KMS-11 (cell line): Measurements from ENCODE around the gene SPTLC3.

Experiments used
- H2AFZ ChIP-seq: fragments of 200-600 bp; sonication (generic); 2 replicates; pipeline ENCODE4 v1.6.1; 2016; ENCODE audit warnings: antibody characterized with exemption, mixed run types, low read depth
- H3K27ac ChIP-seq: fragments of 200-600 bp; sonication (generic); 2 replicates; pipeline ENCODE4 v1.6.1; 2016; ENCODE audit warnings: mild to moderate bottlenecking, mixed run types
- H3K27me3 ChIP-seq: fragments of 200-600 bp; sonication (generic); 2 replicates; pipeline ENCODE4 v1.6.1; 2017; ENCODE audit warnings: mild to moderate bottlenecking, low read depth, mixed run types, moderate library complexity; ENCODE audit not compliant: insufficient read depth
- H3K36me3 ChIP-seq: fragments of 200-600 bp; sonication (generic); 2 replicates; pipeline ENCODE4 v1.6.1; 2017; ENCODE audit warnings: mild to moderate bottlenecking, mixed run types; ENCODE audit not compliant: insufficient read depth
- H3K4me1 ChIP-seq: fragments of 200-600 bp; sonication (generic); 2 replicates; pipeline ENCODE4 v1.6.1; 2016; ENCODE audit warnings: mild to moderate bottlenecking, low read depth, mixed run types; ENCODE audit not compliant: poor library complexity, severe bottlenecking
- H3K4me2 ChIP-seq: fragments of 200-600 bp; sonication (generic); 2 replicates; pipeline ENCODE4 v1.7.0; 2016; ENCODE audit warnings: mild to moderate bottlenecking, mixed run types
- H3K4me3 ChIP-seq: fragments of 200-600 bp; sonication (generic); IDR thresholded peaks from 2 replicates; pipeline ENCODE4 v1.6.1; 2017; ENCODE audit warnings: low read depth, low read length, mixed read lengths; ENCODE audit not compliant: insufficient read depth
- H3K79me2 ChIP-seq: fragments of 200-600 bp; sonication (generic); 2 replicates; pipeline ENCODE4 v1.6.1; 2016; ENCODE audit warnings: low read depth, mixed run types; ENCODE audit not compliant: insufficient read depth
- H3K9ac ChIP-seq: fragments of 200-600 bp; sonication (generic); 2 replicates; pipeline ENCODE4 v1.6.1; 2016; ENCODE audit warnings: mild to moderate bottlenecking, mixed run types
- H4K20me1 ChIP-seq: fragments of 200-600 bp; sonication (generic); 2 replicates; pipeline ENCODE4 v1.6.1; 2016; ENCODE audit warnings: mild to moderate bottlenecking, mixed run types; ENCODE audit not compliant: insufficient read depth
- TF ChIP-seq, protein P1 (sequence below): fragments of 200-600 bp; sonication (generic); conservative IDR thresholded peaks from 2 replicates; pipeline ENCODE4 v1.6.1; 2017; ENCODE audit warnings: low read depth, mild to moderate bottlenecking, antibody characterized with exemption, low read length, moderate library complexity, mixed read lengths

SPTLC3 gene

DNA sequence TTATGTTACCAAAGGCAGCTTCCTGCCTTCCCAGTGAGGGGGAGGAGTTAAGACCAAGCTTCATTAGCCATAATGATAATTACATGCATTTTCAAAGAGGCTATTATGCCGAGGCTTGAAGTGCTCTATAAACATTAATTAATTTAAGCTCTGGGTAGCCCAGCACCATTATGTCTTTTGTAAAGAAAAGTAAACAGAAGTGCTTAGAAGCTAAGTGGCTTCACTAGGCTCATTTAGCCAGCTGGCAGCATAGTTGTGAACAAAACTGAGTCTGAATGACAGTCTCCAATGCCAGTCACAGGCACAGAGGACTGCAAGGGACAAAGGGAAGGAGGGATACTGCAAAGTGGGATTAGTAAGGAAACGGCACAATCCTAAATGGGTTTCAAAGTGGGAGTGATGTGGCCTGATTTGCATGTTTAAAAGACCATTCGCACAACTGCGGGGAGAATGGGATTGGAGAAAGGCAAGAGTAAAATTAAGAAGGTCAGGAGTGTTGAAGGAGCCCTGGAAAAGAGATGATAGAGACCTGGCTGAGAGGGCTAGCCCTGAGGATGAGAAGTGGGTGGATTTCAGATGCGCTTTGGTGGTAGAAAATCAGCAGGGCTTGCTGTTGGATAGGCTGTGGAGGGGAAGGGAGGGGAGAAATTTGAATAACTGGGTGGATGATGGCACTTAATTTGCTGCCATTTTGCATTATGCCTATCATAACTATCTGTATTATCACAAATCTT lies 192.2 kb downstream of the SPTLC3 start:
- no peaks in the 10 kb centered on the region for H3K36me3 ChIP-seq
- no peaks in the 10 kb centered on the region for H3K27me3 ChIP-seq
- H3K27ac ChIP-seq: no peak overlapping the region
- H3K4me2 ChIP-seq: no peak overlapping the region
- no peaks in the 10 kb centered on the region for H4K20me1 ChIP-seq
- no peaks in the 10 kb centered on the region for H3K4me1 ChIP-seq
- no peak overlapping the region for H3K9ac ChIP-seq
- TF ChIP-seq, protein P1, sequence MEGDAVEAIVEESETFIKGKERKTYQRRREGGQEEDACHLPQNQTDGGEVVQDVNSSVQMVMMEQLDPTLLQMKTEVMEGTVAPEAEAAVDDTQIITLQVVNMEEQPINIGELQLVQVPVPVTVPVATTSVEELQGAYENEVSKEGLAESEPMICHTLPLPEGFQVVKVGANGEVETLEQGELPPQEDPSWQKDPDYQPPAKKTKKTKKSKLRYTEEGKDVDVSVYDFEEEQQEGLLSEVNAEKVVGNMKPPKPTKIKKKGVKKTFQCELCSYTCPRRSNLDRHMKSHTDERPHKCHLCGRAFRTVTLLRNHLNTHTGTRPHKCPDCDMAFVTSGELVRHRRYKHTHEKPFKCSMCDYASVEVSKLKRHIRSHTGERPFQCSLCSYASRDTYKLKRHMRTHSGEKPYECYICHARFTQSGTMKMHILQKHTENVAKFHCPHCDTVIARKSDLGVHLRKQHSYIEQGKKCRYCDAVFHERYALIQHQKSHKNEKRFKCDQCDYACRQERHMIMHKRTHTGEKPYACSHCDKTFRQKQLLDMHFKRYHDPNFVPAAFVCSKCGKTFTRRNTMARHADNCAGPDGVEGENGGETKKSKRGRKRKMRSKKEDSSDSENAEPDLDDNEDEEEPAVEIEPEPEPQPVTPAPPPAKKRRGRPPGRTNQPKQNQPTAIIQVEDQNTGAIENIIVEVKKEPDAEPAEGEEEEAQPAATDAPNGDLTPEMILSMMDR: no peak
- no peak overlapping the region for H3K4me3 ChIP-seq
- H2AFZ ChIP-seq: no peak overlapping the region
- no peaks in the 10 kb centered on the region for H3K79me2 ChIP-seq

DNA sequence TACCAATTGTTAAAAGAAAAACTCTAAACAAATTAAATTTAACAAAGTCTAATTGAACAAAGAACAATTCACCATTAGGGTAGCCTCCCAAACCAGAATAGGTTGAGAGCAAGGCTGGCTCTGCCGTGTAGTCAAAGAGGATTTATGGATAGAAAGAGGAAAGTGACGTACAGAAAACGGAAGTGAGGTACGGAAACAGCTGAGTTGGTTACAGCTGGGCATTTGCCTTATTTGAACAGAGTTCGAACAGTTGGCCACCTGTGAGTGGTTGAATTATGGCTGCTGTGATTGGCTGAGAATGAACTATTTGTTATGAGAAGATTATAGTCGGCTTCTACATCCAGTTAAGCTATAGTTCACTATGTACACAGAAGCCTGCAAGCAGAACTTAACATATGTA lies 193.8 kb downstream of the SPTLC3 start:
- Histone ChIP-seq H3K4me2 (no peak overlapping the region), H3K4me1 (no peaks in the 10 kb centered on the region), H2AFZ (no peak overlapping the region), H3K27ac (no peak overlapping the region), H4K20me1 (no peaks in the 10 kb centered on the region), H3K9ac (no peak overlapping the region), H3K4me3 (no peak overlapping the region), H3K36me3 (no peaks in the 10 kb centered on the region), H3K27me3 (no peaks in the 10 kb centered on the region), H3K79me2 (no peaks in the 10 kb centered on the region)
- TF ChIP-seq, protein P1: no peak

DNA sequence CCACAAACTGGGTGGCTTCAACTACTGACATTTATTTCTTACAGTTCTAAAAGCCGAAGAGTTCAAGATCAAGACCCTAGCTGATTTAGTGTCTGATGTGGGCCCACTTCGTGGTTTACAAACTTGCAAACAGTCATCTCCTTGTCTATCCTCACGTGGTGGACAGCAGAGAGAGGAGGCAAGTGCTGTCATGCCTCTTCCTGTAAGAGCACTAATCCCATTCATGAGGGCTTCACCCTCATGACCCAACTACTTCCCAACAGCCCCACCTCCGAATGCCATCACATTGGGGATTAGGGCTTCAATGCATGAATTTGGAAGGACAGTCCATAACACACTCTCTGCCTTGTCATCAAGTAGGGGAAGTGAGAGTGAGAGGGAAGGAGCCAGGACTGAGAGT lies 196.7 kb downstream of the SPTLC3 start:
- TF ChIP-seq, protein P1: no peak
- Histone ChIP-seq H3K36me3 (no peaks in the 10 kb centered on the region), H3K4me3 (no peak overlapping the region), H2AFZ (no peak overlapping the region), H3K27me3 (no peaks in the 10 kb centered on the region), H3K27ac (no peak overlapping the region), H3K79me2 (no peaks in the 10 kb centered on the region), H4K20me1 (no peaks in the 10 kb centered on the region), H3K9ac (no peak overlapping the region), H3K4me1 (no peaks in the 10 kb centered on the region), H3K4me2 (no peak overlapping the region)

DNA sequence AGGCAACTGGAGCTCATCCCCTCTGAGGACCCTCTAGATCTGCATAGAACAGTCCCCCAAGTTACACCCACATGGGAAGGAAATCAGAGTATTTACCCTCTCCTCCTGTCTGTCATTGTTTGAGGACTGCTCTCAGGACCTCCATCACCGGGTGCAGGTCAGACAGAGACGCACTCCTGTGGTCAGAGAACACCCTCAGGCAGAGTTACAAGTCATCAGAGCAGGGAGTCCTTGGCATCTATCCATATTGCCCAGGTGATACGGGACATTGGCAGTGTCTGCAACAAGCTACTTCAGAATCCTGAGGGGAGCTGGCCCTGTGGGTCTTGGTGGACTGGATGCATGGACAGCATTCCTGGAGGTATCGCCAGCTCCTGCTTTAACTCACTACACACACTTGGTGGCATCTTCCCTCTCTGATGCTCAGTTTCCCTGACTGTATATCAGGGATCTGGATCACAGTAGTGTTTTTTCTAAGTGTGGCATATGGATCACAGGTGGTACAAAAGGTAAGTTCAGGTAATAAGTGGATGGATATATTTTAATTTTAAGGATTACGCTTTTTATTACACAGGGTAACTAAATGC lies 197.2 kb downstream of the SPTLC3 start:
- Histone ChIP-seq H3K27ac (no peak overlapping the region), H3K4me1 (no peaks in the 10 kb centered on the region), H3K4me2 (no peak overlapping the region), H3K4me3 (no peak overlapping the region), H2AFZ (no peak overlapping the region), H4K20me1 (no peaks in the 10 kb centered on the region), H3K27me3 (no peaks in the 10 kb centered on the region), H3K9ac (no peak overlapping the region), H3K79me2 (no peaks in the 10 kb centered on the region), H3K36me3 (no peaks in the 10 kb centered on the region)
- TF ChIP-seq, protein P1: no peak
